BLaER1 treated with 17β-estradiol and CSF1 and Interleukin-3, amounts not matched to agents 10 nM and 100 nM (cell line): ENCODE measurements around the gene KATNA1.

Experiments
- H3K27ac ChIP-seq, 11 experiments: shearing (Covaris generic); formaldehyde crosslinking; 2 replicates each; pipeline ENCODE4 v1.8.1; 2022
- H3K27me3 ChIP-seq, 11 experiments: shearing (Covaris generic); formaldehyde crosslinking; 2 replicates each; pipeline ENCODE4 v1.8.1; 2022
- H3K36me3 ChIP-seq, 11 experiments: shearing (Covaris generic); formaldehyde crosslinking; 2 replicates each; pipeline ENCODE4 v1.8.1; 2022
- H3K4me1 ChIP-seq, 10 experiments: shearing (Covaris generic); formaldehyde crosslinking; 2 replicates each; pipeline ENCODE4 v1.8.1; 2022
- H3K4me2 ChIP-seq, 11 experiments: shearing (Covaris generic); formaldehyde crosslinking; 2 replicates each; pipeline ENCODE4 v1.8.1; 2022
- H3K4me3 ChIP-seq, 10 experiments: shearing (Covaris generic); formaldehyde crosslinking; 2 replicates each; pipeline ENCODE4 v1.8.1; 2022
- H3K9ac ChIP-seq, 11 experiments: shearing (Covaris generic); formaldehyde crosslinking; 2 replicates each; pipeline ENCODE4 v1.8.1; 2022
- H3K9me3 ChIP-seq, 11 experiments: shearing (Covaris generic); formaldehyde crosslinking; replicated peaks in 1 of 11; 2 replicates each; pipeline ENCODE4 v1.8.1; 2022
- H4K20me1 ChIP-seq, 11 experiments: shearing (Covaris generic); formaldehyde crosslinking; 2 replicates each; pipeline ENCODE4 v1.8.1; 2022
- Cebpa-rat ChIP-seq, 11 experiments: shearing (Covaris generic); IDR thresholded peaks; 2 replicates each; pipeline ENCODE4 v1.8.1; 2022

KATNA1 gene

GRCh38 chr6:149560736-149561135, 87.8 kb downstream of the KATNA1 start:
- H3K36me3 ChIP-seq: no peaks in the 10 kb centered on the region
- peaks cover 0 to 8% (median 5%) of the 10 kb centered on the region in 10 experiments; a peak in 7 of 20 replicates for H3K4me1 ChIP-seq
- no peak overlapping the region for H3K27ac ChIP-seq
- no peaks in the 10 kb centered on the region for H3K27me3 ChIP-seq
- no peak overlapping the region for H3K4me3 ChIP-seq
- H3K9ac ChIP-seq: no peak overlapping the region
- H4K20me1 ChIP-seq: no peaks in the 10 kb centered on the region
- H3K9me3 ChIP-seq: no peaks in the 10 kb centered on the region
- no peak for TF ChIP-seq Cebpa-rat (IDR thresholded peaks at IDR 0.05)
- no peak overlapping the region for H3K4me2 ChIP-seq

DNA sequence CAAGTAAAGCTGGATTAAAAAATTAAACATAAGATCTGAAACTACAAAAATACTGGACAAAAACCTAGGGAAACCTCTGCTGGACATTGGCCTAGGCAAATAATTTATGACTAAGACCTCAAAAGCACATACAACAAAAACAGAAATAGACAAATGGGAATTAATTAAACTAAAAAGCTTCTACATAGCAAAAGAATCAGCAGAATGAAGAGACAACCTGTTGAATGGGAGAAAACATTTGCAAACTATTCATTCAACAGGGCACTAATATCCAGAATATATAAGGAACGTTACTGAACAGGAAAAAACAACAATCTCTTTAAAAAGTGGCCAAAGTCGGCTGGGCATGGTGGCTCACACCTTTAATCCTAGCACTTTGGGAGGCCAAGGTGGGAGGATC, 89.1 kb downstream of the KATNA1 start:
- no peak for TF ChIP-seq Cebpa-rat (IDR thresholded peaks at IDR 0.05)
- H3K4me1 ChIP-seq: peaks cover 0 to 5% (median 0%) of the 10 kb centered on the region in 10 experiments; a peak in 1 of 20 replicates
- no peaks in the 10 kb centered on the region for H3K27me3 ChIP-seq
- H3K4me2 ChIP-seq: no peak overlapping the region
- no peaks in the 10 kb centered on the region for H3K36me3 ChIP-seq
- no peak overlapping the region for H3K27ac ChIP-seq
- H3K9ac ChIP-seq: no peak overlapping the region
- H4K20me1 ChIP-seq: no peaks in the 10 kb centered on the region
- H3K9me3 ChIP-seq: no peaks in the 10 kb centered on the region
- H3K4me3 ChIP-seq: no peak overlapping the region

- Histone ChIP-seq H3K27ac (no peak overlapping the region), H3K4me1 (no peaks in the 10 kb centered on the region), H3K4me2 (no peak overlapping the region), H4K20me1 (no peaks in the 10 kb centered on the region), H3K36me3 (no peaks in the 10 kb centered on the region), H3K27me3 (no peaks in the 10 kb centered on the region), H3K9me3 (no peaks in the 10 kb centered on the region), H3K9ac (no peak overlapping the region), H3K4me3 (no peak overlapping the region)
- no peak for TF ChIP-seq Cebpa-rat (IDR thresholded peaks at IDR 0.05)
Measured at GRCh38 chr6:149558029-149558428, 90.5 kb downstream of the KATNA1 start.

- peaks cover 5 to 22% (median 17%) of the 10 kb centered on the region in 10 experiments for H3K4me1 ChIP-seq
- no peaks in the 10 kb centered on the region for H3K9me3 ChIP-seq
- peak overlapping the region in 6 of 11 experiments; percentile 34 to 53 (median 40); a peak in 10 of 22 replicates for H3K9ac ChIP-seq
- no peaks in the 10 kb centered on the region for H4K20me1 ChIP-seq
- no peak for TF ChIP-seq Cebpa-rat (IDR thresholded peaks at IDR 0.05)
- no peaks in the 10 kb centered on the region for H3K36me3 ChIP-seq
- peak overlapping the region in 7 of 11 experiments; percentile 19 to 56 (median 34); a peak in 9 of 22 replicates for H3K27ac ChIP-seq
- H3K4me3 ChIP-seq: no peak overlapping the region
- H3K27me3 ChIP-seq: no peaks in the 10 kb centered on the region
- H3K4me2 ChIP-seq: peak overlapping the region in 10 of 11 experiments; percentile 2 to 88 (median 64); a peak in 17 of 22 replicates
Measured at GRCh38 chr6:149551920-149552319, 96.6 kb downstream of the KATNA1 start.

- Histone ChIP-seq H3K36me3 (peaks cover 0 to 19% (median 8%) of the 10 kb centered on the region in 11 experiments; a peak in 18 of 22 replicates), H3K4me3 (peak within 1 kb of the TSS; percentile 83 to 100 (median 94)), H3K9ac (peak within 1 kb of the TSS; percentile 87 to 99 (median 96)), H3K4me1 (peaks cover 23 to 38% (median 25%) of the 10 kb centered on the region in 10 experiments), H3K27me3 (no peaks in the 10 kb centered on the region), H3K4me2 (peak within 1 kb of the TSS; percentile 85 to 98 (median 94)), H4K20me1 (peaks cover 12 to 40% (median 34%) of the 10 kb centered on the region in 11 experiments; a peak in 15 of 22 replicates), H3K9me3 (no peaks in the 10 kb centered on the region), H3K27ac (peak within 1 kb of the TSS; percentile 86 to 100 (median 92))
- TF ChIP-seq Cebpa-rat (IDR thresholded peaks at IDR 0.05): peak in 1 of 11 experiments; percentile 27; a peak in 1 of 22 replicates
Measured at GRCh38 chr6:149545754-149546471, 102.6 kb downstream of the KATNA1 start, which contains the start of gene PPIL4. PPIL4 (minus strand) TSS chr6:149546043; CDS start chr6:149546005, 38 bp downstream.

DNA sequence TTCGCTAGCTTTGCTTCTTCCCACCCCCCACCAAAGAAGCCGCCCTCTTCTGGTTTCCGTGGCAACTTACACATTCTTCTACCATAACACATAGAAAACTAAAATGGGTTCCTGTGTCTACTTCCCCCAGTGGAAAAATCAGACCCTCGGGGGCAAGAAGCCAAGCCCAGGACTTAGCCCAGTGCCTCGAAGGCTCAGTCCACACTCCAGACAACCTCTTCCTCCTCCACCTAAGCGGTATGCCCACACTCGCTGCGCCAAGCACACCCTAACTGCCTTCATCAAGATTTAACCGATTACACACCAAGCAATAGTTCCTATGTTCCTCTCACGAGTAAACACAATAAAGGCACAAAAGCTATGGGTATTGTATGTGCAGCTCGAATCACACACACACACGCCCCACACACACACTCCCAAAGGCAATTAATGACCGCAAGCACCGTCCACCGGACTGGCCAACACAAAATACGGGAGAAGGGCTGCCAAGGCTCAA, 103.2 kb downstream of the KATNA1 start:
- peak overlapping the region; percentile 87 to 99 (median 96) for H3K9ac ChIP-seq
- peak overlapping the region; percentile 85 to 98 (median 94) for H3K4me2 ChIP-seq
- peaks cover 6 to 25% (median 14%) of the 10 kb centered on the region in 11 experiments for H3K36me3 ChIP-seq
- no peak for TF ChIP-seq Cebpa-rat (IDR thresholded peaks at IDR 0.05)
- H3K27me3 ChIP-seq: no peaks in the 10 kb centered on the region
- H3K9me3 ChIP-seq: no peaks in the 10 kb centered on the region
- peaks cover 12 to 44% (median 34%) of the 10 kb centered on the region in 11 experiments; a peak in 15 of 22 replicates for H4K20me1 ChIP-seq
- H3K27ac ChIP-seq: peak overlapping the region; percentile 86 to 100 (median 92)
- H3K4me1 ChIP-seq: peaks cover 23 to 38% (median 25%) of the 10 kb centered on the region in 10 experiments
- H3K4me3 ChIP-seq: peak overlapping the region; percentile 83 to 100 (median 94)
